ENCODE data around the gene PID1. TPM values are rescaled to one million over a fixed set of nuclear protein-coding genes. Genes with fewer than 3 reads are reported as not detected.

Gene PID1
- total RNA-seq, 2 experiments from 2014 or later = not detected

DNA sequence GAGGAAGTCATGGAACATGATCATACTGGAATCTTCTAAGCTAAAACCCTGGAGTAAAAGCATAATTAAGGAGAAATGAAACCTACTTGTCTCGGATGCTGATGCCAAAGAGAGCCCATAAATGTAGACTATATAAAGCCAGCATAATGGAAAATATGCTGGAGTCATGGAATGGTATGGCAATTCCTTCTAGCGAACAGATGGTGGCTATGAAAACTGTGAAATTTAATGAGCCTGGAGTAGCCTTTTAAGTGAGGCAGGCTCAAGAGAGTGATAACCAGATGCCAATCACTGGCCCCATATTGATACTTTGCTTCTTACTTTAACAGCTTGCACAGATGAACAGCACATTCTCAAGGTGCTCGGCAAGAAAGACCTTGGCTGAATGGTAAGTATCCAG is 206.3 kb downstream of the PID1 start:
- Histone ChIP-seq H3K4me2 (ENCODE audit: low read length) (no peak overlapping the region), H3K4me1 (ENCODE audit: insufficient read depth, low read length, poor library complexity, severe bottlenecking) (no peaks in the 10 kb centered on the region), H3K9me3 (ENCODE audit: low read length) (no peaks in the 10 kb centered on the region), H3K4me3 (ENCODE audit: low read depth, low read length, poor library complexity, severe bottlenecking) (no peak overlapping the region), H3K79me2 (ENCODE audit: insufficient read depth, low read depth, low read length) (no peaks in the 10 kb centered on the region), H4K20me1 (ENCODE audit: insufficient read depth, low read length) (no peaks in the 10 kb centered on the region), H3K27ac (ENCODE audit: low read depth, low read length, poor library complexity, severe bottlenecking) (no peak overlapping the region), H3K9me2 (ENCODE audit: insufficient read depth, low read length) (no peaks in the 10 kb centered on the region), H3K36me3 (ENCODE audit: insufficient read depth, low read length) (no peaks in the 10 kb centered on the region), H2AFZ (ENCODE audit: low read length) (no peak overlapping the region)
- DNase-seq (ENCODE audit: low spot score) = no peak
- TF ChIP-seq CTCF (conservative IDR thresholded peaks at IDR 0.05; ENCODE audit: low read length) (no peak), EZH2phosphoT487 (IDR thresholded peaks at IDR 0.05; ENCODE audit: borderline replicate concordance, low read depth, low read length) (no peak)
- BruUV-seq (replicated peaks) = no TSS peak
- ChIA-PET CTCF (ENCODE audit: unreplicated experiment) (no interaction called here), POLR2A (interaction anchor here (0.6 kb wide), 2 partner anchors 449 to 1483 kb away, joined by 3 read pairs; no protein-coding TSS in a partner anchor)
- intact Hi-C loops (cut with micrococcal nuclease; ENCODE audit: unreplicated experiment) = no loop called here

GRCh38 chr2:229060147-229060546 is 210.9 kb downstream of the PID1 start:
- H3K4me1 ChIP-seq (ENCODE audit: insufficient read depth, low read length, poor library complexity, severe bottlenecking) = no peaks in the 10 kb centered on the region
- no peaks in the 10 kb centered on the region for H3K36me3 ChIP-seq (ENCODE audit: insufficient read depth, low read length)
- no peaks in the 10 kb centered on the region for H3K9me3 ChIP-seq (ENCODE audit: low read length)
- H3K79me2 ChIP-seq (ENCODE audit: insufficient read depth, low read depth, low read length) = no peaks in the 10 kb centered on the region
- H4K20me1 ChIP-seq (ENCODE audit: insufficient read depth, low read length) = no peaks in the 10 kb centered on the region
- ChIA-PET CTCF (ENCODE audit: unreplicated experiment) (no interaction called here), POLR2A (no interaction called here)
- no peak for TF ChIP-seq CTCF (conservative IDR thresholded peaks at IDR 0.05; ENCODE audit: low read length)
- TF ChIP-seq EZH2phosphoT487 (IDR thresholded peaks at IDR 0.05; ENCODE audit: borderline replicate concordance, low read depth, low read length) = no peak
- intact Hi-C loops (cut with micrococcal nuclease; ENCODE audit: unreplicated experiment) = no loop called here
- no peak overlapping the region for H3K4me2 ChIP-seq (ENCODE audit: low read length)
- no peak for DNase-seq (ENCODE audit: low spot score)
- no TSS peak for BruUV-seq (replicated peaks)
- no peak overlapping the region for H2AFZ ChIP-seq (ENCODE audit: low read length)
- H3K4me3 ChIP-seq (ENCODE audit: low read depth, low read length, poor library complexity, severe bottlenecking) = no peak overlapping the region
- H3K9me2 ChIP-seq (ENCODE audit: insufficient read depth, low read length) = no peaks in the 10 kb centered on the region
- no peak overlapping the region for H3K27ac ChIP-seq (ENCODE audit: low read depth, low read length, poor library complexity, severe bottlenecking)

DNA sequence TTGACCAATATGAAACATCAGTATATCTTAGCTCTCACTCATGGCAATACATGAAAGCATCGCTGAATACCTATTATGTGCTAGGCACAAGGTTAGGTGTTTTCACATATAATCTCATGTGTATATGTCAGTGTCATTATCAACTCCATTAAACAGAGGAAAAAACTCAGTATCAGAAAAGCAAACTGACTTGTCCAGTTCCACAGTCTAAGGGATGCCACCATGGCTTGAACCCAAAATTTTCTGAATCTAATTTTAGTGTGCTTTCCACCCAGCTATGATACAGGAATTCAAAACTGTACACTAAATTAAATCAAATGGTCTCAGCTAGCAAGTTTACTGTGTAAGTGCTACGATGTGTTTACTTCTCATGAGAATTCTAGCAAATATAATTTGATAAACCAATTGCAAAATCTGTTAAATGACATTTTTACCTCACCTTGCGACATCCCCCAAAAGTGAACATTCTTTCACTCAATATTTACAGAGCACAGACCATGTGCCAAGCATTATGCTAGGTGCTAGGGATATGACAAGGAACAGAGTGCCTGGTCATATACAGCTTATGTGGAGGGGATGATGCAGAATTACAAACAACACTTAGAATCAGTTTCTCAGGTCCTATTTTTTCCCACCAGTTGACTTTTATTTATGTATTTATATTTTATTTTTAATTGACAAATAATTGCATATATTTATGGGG is 211.6 kb downstream of the PID1 start:
- CTCF ChIA-PET (ENCODE audit: unreplicated experiment) = no interaction called here
- no TSS peak for BruUV-seq (replicated peaks)

More for the DNA sequence above, 211.6 kb downstream of the PID1 start:
- no peaks in the 10 kb centered on the region for H3K79me2 ChIP-seq (ENCODE audit: insufficient read depth, low read depth, low read length)
- no peak overlapping the region for H3K27ac ChIP-seq (ENCODE audit: low read depth, low read length, poor library complexity, severe bottlenecking)
- POLR2A ChIA-PET = no interaction called here
- TF ChIP-seq EZH2phosphoT487 (IDR thresholded peaks at IDR 0.05; ENCODE audit: borderline replicate concordance, low read depth, low read length) (no peak), CTCF (conservative IDR thresholded peaks at IDR 0.05; ENCODE audit: low read length) (no peak)
- H4K20me1 ChIP-seq (ENCODE audit: insufficient read depth, low read length) = no peaks in the 10 kb centered on the region
- H3K4me1 ChIP-seq (ENCODE audit: insufficient read depth, low read length, poor library complexity, severe bottlenecking) = no peaks in the 10 kb centered on the region
- H2AFZ ChIP-seq (ENCODE audit: low read length) = no peak overlapping the region
- no peak overlapping the region for H3K4me2 ChIP-seq (ENCODE audit: low read length)
- H3K36me3 ChIP-seq (ENCODE audit: insufficient read depth, low read length) = no peaks in the 10 kb centered on the region
- H3K9me2 ChIP-seq (ENCODE audit: insufficient read depth, low read length) = no peaks in the 10 kb centered on the region
- intact Hi-C loops (cut with micrococcal nuclease; ENCODE audit: unreplicated experiment) = no loop called here
- DNase-seq (ENCODE audit: low spot score) = no peak
- no peak overlapping the region for H3K4me3 ChIP-seq (ENCODE audit: low read depth, low read length, poor library complexity, severe bottlenecking)
- no peaks in the 10 kb centered on the region for H3K9me3 ChIP-seq (ENCODE audit: low read length)

Measured in OCI-LY7 (cell line).